Ovary (tissue), 9 donors: ENCODE results near the gene ADAMTS10. TPM values are rescaled to one million over a fixed set of nuclear protein-coding genes. Genes with fewer than 3 reads are reported as not detected.
"Not testable (repeated sequence)": the region's sequence is repeated elsewhere in the genome, so short reads cannot be mapped to it uniquely, and the experiment has no call there.

Experiments used
- DNase-seq, 5 donors: peaks; one replicate each; pipeline ENCODE4 v3.0.0-alpha.2; 2019 to 2020
- H3K27ac ChIP-seq, 2 donors: fragments of 200-600 bp; one replicate each; pipeline versions ENCODE4 v1.5.1 to v1.8.0; 2019 to 2022
- H3K27me3 ChIP-seq: fragments of 200-600 bp; one replicate; pipeline ENCODE4 v1.8.0; 2022
- H3K36me3 ChIP-seq: fragments of 200-600 bp; sonication (generic); one replicate; pipeline ENCODE4 v1.5.1; 2019
- H3K4me1 ChIP-seq: one replicate; pipeline ENCODE4 v1.8.1; 2013; ENCODE audit warnings: mild to moderate bottlenecking, moderate library complexity; ENCODE audit not compliant: insufficient read depth
- H3K4me3 ChIP-seq: fragments of 200-600 bp; sonication (generic); one replicate; pipeline ENCODE4 v1.5.1; 2017
- H3K9me3 ChIP-seq, 2 donors: fragments of 200-600 bp in 1 of 2; sonication (generic) in 1 of 2; one replicate each; pipeline versions ENCODE4 v1.5.1 to v1.8.1; 2013 to 2019; ENCODE audit warnings: mild to moderate bottlenecking in 1 of 2, moderate library complexity in 1 of 2
- CTCF ChIP-seq, 3 donors: fragments of 450-650 bp in 2 of 3; fragments of 200-600 bp in 1 of 3; IDR thresholded peaks; one replicate each; pipeline versions ENCODE4 v1.5.1 to v1.8.0; 2016 to 2022; ENCODE audit warnings: antibody characterized with exemption in 3 of 3, mild to moderate bottlenecking in 1 of 3
- EP300 ChIP-seq: sonication (generic); formaldehyde crosslinking; IDR thresholded peaks from one replicate; pipeline ENCODE4 v1.6.1; 2017; ENCODE audit warnings: antibody characterized with exemption
- POLR2A ChIP-seq: fragments of 450-650 bp; IDR thresholded peaks from one replicate; pipeline ENCODE4 v1.6.1; 2017; ENCODE audit warnings: antibody characterized with exemption, mild to moderate bottlenecking, moderate library complexity
- WGBS, 3 donors: extraction: QIAGEN DNeasy Blood & Tissue Kit in 1 of 3; methylation state at CpG; one replicate each; pipeline versions ENCODE4 v1.1.5 to v1.1.7; 2013 to 2017; 5-methylcytosine and 5-hydroxymethylcytosine counted together
- intact Hi-C, 4 donors: fragments of 100-400 bp; cut with DNase I; formaldehyde crosslinking; loops; one replicate each; pipeline versions ENCODE4 v1.11.0 to v1.15.1; 2022 to 2023
- polyA plus RNA-seq, 2 donors: library from polyadenylated mRNA; stranded (reverse); fragments of 200-250 nt in 1 of 2; fragments of 350-450 nt in 1 of 2; fragmentation: Illumina TruSeq in 1 of 2; extraction: RNeasy Lipid Tissue Mini Kit (QIAGEN cat#74804) in 1 of 2; gene quantifications; one replicate each; pipeline ENCODE4 v1.2.3, GENCODE V29; 2013 to 2014
- total RNA-seq, 7 donors: library from RNA; depleted of rRNA in 2 of 7; stranded (reverse); fragments of >200 nt in 2 of 7; fragmentation: NEBNext Ultra II Directional in 3 of 7; extraction: Animal tissue kit (Norgen Biotek cat#: 25700) in 3 of 7; gene quantifications; one replicate each; pipeline versions ENCODE4 v1.1.0 to v1.2.4, GENCODE V29; 2016 to 2023
- donor health status: DM: no; HTN: no; CAD: no; lungs with moderate emphysema.
- donor health status: DM: no; HTN: no; CAD: no.
- donor health status: Bipolar disorder and iron deficiency.
- donor health status: DM: yes; HTN: yes; CAD: no.
- donor health status: DM: no; HTN: no; CAD: no.
- donor health status: DM: yes; HTN: yes; CAD: no.

The ADAMTS10 gene
- total and polyA plus RNA-seq, 9 donors, result 6.2 to 49.3 (median 37.4) TPM

- no peak for DNase-seq
- Histone ChIP-seq H3K4me1 (no peaks in the 10 kb centered on the region), H3K36me3 (no peaks in the 10 kb centered on the region), H3K27me3 (no peaks in the 10 kb centered on the region), H3K9me3 (no peaks in the 10 kb centered on the region), H3K27ac (no peak overlapping the region), H3K4me3 (no peak overlapping the region)
- no peak for TF ChIP-seq CTCF (IDR thresholded peaks at IDR 0.05)
- no peak for TF ChIP-seq POLR2A
- TF ChIP-seq EP300, result no peak
- WGBS, 3 donors, result 46 to 52% (median 49%) methylated on average over 8 of the region's 8 CpGs
- intact Hi-C loops, result loop anchor here in 1 of 4 donors (10.0 kb wide), 1 partner anchor 216 kb away; the partner anchor contains the start of genes MBD3L1 and ZNF558
Measured at GRCh38 chr19:8618751-8619150, 8.2 kb upstream of the ADAMTS10 start.

GRCh38 chr19:8617984-8618383, 7.5 kb upstream of the ADAMTS10 start:
- no peaks in the 10 kb centered on the region for H3K9me3 ChIP-seq
- TF ChIP-seq EP300, result no peak
- no peak for TF ChIP-seq POLR2A
- TF ChIP-seq CTCF (IDR thresholded peaks at IDR 0.05), result no peak
- WGBS, 3 donors, result 75 to 81% (median 78%) methylated on average over 4 of the region's 4 CpGs
- no peak for DNase-seq
- no peak overlapping the region for H3K27ac ChIP-seq
- no peak overlapping the region for H3K4me3 ChIP-seq
- no peaks in the 10 kb centered on the region for H3K27me3 ChIP-seq
- intact Hi-C loops, result loop anchor here in 1 of 4 donors (10.0 kb wide), 1 partner anchor 217 kb away; the partner anchor contains the start of genes MBD3L1 and ZNF558
- H3K36me3 ChIP-seq, result no peaks in the 10 kb centered on the region
- H3K4me1 ChIP-seq, result no peaks in the 10 kb centered on the region

GRCh38 chr19:8617325-8617724, 6.8 kb upstream of the ADAMTS10 start:
- H3K4me3 ChIP-seq, DNase-seq, H3K4me1 ChIP-seq, H3K36me3 ChIP-seq, H3K27ac ChIP-seq, H3K9me3 ChIP-seq, H3K27me3 ChIP-seq: not testable (repeated sequence)
- intact Hi-C loops, result loop anchor here in 1 of 4 donors (10.0 kb wide), 1 partner anchor 217 kb away; the partner anchor contains the start of genes MBD3L1 and ZNF558
- WGBS, 3 donors, result 47 to 63% (median 55%) methylated on average over 15 of the region's 15 CpGs

GRCh38 chr19:8616861-8617260, 6.3 kb upstream of the ADAMTS10 start:
- peaks cover 2% of the 10 kb centered on the region for H3K4me1 ChIP-seq
- 50 to 64% (median 52%) methylated on average over 6 of the region's 6 CpGs for WGBS, 3 donors
- intact Hi-C loops, result loop anchor here in 1 of 4 donors (10.0 kb wide), 1 partner anchor 218 kb away; the partner anchor contains the start of genes MBD3L1 and ZNF558
- H3K9me3 ChIP-seq, result no peaks in the 10 kb centered on the region
- H3K36me3 ChIP-seq, result no peaks in the 10 kb centered on the region
- DNase-seq, result no peak
- TF ChIP-seq EP300 (no peak), CTCF (IDR thresholded peaks at IDR 0.05) (no peak), POLR2A (no peak)
- H3K27me3 ChIP-seq, result no peaks in the 10 kb centered on the region
- no peak overlapping the region for H3K4me3 ChIP-seq
- H3K27ac ChIP-seq, result no peak overlapping the region

- intact Hi-C loops, result loop anchor here in 1 of 4 donors (10.0 kb wide), 1 partner anchor 219 kb away; the partner anchor contains the start of genes MBD3L1 and ZNF558
- WGBS, 3 donors, result 23 to 33% (median 31%) methylated on average over 23 of the region's 23 CpGs
- H3K27me3 ChIP-seq, result no peaks in the 10 kb centered on the region
Measured at GRCh38 chr19:8615813-8616596, 5.5 kb upstream of the ADAMTS10 start.

More at GRCh38 chr19:8615813-8616596, 5.5 kb upstream of the ADAMTS10 start:
- Histone ChIP-seq H3K9me3 (no peaks in the 10 kb centered on the region), H3K4me3 (no peak overlapping the region), H3K36me3 (no peaks in the 10 kb centered on the region), H3K27ac (no peak overlapping the region), H3K4me1 (peaks cover 4% of the 10 kb centered on the region)
- DNase-seq, result peak in 4 of 5 donors; percentile 25 to 65 (median 51)
- TF ChIP-seq CTCF (IDR thresholded peaks at IDR 0.05), result peak; percentile 26 to 66 (median 61)
- TF ChIP-seq POLR2A, result no peak
- TF ChIP-seq EP300, result no peak
